NCI-H2029 treated with DMSO at 0.1 percent for 48 hours (cell line): ENCODE measurements around the gene MYO9A.

Experiments used
- DNase-seq: peaks from one replicate; lab custom pipeline; 2025; lab: John Stamatoyannopoulos, UW

The MYO9A gene, protein sequence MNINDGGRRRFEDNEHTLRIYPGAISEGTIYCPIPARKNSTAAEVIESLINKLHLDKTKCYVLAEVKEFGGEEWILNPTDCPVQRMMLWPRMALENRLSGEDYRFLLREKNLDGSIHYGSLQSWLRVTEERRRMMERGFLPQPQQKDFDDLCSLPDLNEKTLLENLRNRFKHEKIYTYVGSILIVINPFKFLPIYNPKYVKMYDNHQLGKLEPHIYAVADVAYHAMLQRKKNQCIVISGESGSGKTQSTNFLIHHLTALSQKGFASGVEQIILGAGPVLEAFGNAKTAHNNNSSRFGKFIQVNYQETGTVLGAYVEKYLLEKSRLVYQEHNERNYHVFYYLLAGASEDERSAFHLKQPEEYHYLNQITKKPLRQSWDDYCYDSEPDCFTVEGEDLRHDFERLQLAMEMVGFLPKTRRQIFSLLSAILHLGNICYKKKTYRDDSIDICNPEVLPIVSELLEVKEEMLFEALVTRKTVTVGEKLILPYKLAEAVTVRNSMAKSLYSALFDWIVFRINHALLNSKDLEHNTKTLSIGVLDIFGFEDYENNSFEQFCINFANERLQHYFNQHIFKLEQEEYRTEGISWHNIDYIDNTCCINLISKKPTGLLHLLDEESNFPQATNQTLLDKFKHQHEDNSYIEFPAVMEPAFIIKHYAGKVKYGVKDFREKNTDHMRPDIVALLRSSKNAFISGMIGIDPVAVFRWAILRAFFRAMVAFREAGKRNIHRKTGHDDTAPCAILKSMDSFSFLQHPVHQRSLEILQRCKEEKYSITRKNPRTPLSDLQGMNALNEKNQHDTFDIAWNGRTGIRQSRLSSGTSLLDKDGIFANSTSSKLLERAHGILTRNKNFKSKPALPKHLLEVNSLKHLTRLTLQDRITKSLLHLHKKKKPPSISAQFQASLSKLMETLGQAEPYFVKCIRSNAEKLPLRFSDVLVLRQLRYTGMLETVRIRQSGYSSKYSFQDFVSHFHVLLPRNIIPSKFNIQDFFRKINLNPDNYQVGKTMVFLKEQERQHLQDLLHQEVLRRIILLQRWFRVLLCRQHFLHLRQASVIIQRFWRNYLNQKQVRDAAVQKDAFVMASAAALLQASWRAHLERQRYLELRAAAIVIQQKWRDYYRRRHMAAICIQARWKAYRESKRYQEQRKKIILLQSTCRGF (N-terminal part only)

DNA sequence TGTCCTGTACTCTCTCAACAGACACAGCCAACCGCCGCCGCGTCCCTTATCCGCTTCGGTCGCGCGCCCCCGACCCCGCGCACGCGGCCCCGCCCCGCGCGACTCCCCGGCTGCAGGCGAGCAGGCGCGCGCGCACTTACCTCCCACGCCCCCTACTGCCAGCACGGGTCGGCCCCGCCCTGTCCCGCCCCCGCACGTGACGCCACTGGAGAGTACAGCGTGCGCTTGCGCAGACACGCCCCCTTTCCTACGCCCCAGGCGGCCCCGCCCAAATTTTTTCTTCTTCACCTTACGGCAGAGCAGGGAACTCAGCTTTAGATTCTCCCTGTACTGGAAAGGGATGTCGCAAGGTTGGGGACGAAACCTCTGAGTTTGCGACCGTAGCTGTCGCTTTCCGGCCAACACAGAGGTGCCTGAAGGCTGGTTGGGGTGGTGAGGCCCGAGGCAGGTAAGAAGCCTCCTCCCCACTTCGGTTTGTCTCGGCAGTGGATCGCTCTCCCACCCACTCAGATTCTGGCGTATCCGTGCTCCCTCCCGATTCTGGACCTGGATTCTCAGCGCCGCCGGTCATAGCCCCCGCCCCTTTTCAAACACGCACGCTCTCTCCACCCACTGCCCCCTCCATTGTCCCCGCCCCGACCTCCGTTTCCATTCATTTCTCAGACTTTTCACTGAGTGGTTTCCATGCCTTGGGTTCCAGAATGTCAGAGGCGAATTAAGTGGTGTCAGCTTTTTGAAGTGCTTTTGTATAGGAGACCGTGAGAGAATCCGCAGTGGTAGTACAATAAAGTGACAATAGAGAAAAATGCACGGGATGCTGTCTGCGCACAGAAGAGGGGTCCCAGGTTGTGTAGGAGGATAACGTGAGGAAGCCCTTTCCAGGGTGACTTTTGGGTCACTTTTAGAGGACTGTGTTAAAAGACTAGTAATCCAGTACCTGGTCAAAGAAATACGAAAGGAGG lies at the start of gene MYO9A, which contains the start of gene SENP8:
MYO9A (minus strand) TSS at position 134 of the 962 bp plus-strand sequence. CDS start 71,587 bp downstream, outside the sequence.
SENP8 (plus strand) TSS at position 387 of the 962 bp plus-strand sequence. CDS start 21,221 bp downstream, outside the sequence.
- peak; percentile 67 for DNase-seq

DNA sequence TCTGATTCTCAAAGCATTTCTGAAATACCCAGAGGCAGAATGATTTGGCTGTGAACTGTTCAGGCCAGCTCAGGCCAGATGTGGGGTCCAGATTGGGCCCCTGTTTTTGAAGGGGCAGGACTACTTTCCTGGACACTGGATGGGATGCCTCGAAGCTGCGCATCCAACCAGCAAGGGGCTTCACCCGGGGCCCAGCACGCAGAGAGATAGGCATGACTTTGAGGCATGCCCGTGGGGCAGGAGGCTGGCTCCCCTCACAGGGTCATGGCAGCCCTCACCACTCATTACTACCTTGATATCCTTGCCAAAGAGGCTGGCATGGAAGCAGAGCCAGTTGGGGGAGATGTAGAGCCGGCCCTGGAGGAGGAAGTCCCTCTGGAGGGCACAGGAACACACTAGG lies 49.5 kb upstream of the MYO9A start:
- no peak for DNase-seq

DNA sequence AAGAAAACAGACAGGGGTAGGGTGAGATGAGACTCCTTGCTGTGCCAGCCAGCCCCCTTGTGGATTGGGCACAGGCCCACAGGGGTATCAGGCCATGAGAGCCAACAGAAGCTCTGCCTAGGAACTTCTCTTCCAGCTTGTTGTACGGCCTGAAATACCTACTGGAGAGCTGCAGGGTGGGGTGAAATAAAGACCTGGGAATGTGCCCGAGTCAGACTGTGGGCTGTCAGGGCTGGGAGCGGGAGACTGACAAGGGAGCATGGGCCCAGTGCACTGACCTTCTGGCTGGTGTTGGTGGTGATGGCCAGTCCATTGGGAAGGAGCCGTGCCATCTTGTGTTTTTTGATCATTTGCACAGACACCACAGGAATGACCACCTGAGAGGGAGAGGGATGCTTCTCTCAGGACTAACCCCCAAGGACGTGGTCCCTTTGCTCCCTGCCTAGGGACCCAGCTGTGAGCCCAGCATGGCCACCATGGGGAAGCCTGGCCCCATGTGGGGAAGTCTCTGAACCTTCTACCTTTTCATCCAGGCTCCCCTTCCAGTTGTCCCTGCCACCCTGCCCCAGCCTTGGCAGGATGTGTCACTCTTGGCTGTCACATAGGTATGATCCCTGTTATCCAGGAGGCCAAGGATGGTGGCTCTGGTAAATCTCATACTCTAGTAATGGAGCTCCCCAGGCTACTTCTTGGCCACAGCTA lies 48.9 kb upstream of the MYO9A start:
- DNase-seq = no peak

DNA sequence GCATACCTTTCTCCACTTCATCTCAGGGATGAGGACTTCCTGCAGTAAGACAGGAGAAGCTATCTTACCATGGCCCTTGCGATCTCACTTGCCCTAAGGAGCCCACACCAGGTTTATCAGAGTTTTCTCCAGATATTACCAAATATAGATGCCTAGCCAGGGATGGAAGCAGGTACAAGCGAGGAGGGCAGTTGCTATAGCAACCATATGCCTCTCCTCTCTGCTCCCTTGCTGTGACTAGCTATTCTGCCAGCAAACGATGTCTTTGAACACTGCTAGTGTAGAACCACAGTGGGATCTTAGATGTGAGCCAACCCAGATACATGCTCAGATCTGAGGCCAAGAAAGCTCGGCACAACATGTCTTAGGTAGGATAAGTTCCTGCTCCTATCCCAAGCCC lies 45.8 kb upstream of the MYO9A start:
- no peak for DNase-seq

DNA sequence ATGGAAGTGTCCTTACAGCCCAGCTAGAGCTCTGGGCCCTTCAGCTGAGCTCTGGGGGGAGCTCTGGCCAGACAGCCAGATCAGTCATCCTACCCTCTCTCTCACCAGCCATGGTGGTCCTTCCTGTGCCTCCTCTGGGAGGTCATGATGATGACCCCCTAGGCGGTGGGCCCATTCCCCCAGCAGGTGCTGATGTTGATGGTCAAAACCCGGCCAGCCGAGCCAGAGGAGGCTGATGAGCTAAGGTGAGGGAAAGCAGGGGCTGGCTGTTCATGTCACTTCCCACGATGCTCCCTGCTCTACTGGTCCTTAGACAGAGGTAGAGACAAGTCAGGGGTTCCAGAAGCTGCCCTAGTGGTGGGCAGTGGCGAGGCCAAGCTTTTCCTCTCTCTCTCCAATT lies 44.6 kb upstream of the MYO9A start:
- DNase-seq = no peak

DNA sequence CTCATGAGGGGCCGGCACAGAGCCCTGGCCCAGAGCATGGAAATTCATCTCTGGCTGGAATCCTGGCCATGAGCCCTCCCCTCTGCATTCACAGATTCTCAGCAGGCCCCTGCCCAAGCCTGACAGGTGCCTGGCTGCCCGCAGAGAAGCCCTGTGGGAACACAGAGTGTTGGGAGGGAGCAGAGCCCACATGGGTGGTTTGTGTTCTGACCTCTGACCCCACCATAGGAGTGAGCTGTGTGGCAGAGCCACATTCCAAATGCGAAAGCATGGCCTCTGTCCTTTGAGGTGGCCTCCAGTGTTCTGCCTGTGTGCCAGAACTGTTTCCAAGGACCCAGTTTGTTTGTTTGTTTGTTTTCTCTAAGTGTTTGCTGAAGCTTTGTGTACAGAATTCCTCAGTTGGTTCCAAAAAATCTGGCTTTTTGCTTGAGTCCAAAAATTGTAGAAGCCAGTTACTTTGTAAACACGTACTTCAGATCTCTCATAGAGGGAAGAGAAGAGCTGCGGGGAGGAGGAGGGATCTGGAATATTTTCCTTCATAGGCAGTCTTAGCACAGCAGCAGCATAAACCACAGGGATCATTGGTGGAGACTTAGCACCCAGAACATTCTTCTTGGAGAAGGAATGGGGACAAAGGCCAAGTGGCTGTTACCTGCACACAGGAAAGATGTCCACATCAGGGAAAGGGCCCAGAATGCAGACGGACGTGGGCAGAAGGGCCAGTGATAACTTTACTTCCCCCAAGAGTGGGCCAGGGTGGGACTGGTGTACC lies 43.6 kb upstream of the MYO9A start:
- DNase-seq = no peak

DNA sequence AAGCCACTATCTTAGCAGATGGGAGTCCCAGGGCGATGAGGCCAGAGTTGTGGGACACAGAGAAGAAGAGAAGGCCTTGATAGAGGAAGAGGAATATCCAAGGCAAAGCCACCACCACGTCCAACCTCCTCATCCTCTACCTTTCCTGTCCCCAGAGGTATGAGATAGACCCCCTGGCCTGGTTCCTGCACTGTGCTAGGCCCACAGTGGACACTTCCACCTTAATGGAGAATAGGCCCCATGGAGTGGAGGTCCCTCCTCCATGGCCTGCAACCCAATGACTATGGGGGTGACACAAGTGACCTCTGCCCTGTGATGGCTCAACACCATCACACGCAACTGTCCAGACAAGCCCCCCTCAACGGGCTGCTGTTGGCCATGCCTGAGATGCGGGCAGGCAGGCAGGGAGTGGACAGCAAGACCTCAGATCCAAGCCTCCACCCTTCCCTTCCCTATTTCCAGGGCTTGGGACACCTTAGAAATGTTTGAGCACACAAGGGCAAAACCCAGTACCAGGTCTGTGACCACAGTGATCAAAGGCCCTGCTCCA lies 42.8 kb upstream of the MYO9A start:
- no peak for DNase-seq

DNA sequence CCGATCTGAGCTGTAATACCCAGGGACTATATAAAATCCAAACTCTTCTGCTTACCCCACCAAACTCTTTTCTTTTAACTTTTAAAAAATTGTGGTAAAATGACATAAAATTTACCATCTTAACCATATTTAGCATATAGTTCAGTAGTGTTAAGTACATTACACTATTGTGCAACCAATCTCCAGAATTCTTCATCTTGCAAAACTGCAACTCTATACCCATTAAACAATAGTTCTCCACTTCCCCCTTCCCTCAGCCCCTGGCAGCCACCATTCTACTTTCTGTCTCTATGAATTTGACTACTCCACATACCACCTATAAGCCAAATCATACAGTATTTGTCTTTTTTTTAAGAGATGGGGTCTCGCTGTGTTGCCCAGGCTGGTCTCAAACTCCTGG lies 39.0 kb upstream of the MYO9A start:
- DNase-seq = no peak

DNA sequence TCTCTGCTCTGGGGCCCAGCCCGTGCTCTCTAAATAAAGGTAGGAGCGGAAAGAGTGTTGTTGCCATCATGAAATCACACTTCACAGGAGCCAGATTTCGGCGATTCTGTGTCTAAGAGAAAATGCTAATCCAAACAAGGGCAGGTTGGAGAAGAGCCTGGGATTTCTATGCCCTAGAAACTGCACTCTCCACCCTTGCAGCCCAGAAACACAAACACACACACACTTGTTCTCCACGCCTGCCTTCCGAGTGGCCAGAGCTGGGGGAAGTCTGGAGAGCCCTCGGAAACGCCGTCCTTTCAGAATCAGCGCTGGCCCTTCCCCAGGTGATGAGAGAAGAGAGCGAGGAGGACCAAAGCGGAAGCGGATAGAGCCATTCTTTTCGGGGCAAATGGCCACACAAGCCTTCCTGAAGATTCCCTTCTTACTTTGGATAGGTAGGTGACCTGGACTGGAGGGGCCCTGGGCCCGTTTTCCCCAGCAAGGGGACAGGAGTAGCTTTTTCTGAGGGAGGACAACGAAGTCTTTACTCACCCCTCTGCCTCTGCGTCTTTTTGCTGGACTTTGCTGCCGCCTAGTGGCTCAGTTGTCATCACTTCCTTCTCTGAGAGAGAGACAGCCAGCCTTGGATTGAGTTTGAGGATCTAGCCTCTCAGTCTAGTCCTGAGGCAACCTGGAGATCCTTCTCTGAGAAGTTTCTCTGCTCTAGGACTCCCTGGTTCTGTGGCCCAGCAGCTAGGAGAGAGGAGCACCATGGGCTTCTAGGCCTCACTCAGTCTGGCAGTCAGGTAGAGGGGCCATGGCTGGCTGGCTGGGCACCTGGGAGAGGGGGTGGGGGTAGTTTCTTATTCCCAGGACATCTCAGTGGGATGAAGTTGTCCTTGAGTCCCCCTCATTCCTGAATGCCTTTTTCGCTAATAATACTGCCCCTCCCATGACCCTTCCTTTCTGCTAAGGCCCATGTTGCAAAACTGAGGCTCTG lies 38.0 kb upstream of the MYO9A start:
- peak; percentile 58 for DNase-seq

DNA sequence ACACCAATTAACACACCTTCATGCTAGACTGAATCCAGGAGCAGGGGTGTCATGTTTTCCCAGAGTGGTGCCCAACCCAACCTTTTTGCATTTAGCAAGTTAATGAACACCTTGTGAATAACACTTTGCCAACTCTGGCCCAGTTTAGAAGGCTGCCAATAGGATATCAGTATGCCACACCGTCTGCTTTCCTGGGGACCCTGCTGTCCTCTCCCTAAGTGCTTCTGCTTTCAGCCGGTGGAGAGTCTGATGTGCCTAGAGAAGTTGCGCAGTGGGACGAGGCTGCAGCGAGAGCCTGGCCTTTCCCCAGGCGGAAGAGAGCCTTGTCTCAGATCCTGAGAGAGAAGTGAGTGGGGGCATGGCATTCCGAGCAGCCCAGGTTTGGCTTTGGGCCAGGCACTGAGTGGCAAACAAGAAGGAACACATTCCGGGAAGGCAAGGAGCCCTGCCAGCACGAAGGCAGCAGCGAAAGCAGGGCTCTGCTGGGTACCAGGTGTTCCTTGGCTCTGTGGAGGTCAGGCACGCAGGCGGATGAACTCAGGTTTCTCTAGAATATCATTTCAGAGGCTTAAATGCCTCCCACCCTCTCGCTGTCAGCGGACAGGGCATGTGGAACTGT lies 37.2 kb upstream of the MYO9A start:
- peak; percentile 56 for DNase-seq

DNA sequence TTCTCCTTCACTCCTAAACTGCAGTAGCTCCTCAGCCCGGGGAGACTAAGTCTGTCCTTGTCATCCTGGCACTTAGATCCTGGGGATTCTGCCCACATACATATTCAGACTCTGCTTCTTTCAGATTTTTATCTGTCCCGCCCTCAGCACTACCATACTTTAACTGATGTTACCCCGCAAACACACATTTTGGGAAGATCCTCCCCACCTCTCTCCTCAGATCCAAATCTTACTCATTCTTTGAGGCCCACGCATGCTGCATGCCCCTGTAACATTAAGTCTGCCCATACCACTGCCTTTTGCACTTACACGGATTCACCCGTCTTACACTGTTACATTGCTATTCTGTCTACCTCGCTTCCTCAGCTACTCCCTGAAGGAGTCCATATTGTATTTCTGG lies 36.4 kb upstream of the MYO9A start:
- DNase-seq = no peak

DNA sequence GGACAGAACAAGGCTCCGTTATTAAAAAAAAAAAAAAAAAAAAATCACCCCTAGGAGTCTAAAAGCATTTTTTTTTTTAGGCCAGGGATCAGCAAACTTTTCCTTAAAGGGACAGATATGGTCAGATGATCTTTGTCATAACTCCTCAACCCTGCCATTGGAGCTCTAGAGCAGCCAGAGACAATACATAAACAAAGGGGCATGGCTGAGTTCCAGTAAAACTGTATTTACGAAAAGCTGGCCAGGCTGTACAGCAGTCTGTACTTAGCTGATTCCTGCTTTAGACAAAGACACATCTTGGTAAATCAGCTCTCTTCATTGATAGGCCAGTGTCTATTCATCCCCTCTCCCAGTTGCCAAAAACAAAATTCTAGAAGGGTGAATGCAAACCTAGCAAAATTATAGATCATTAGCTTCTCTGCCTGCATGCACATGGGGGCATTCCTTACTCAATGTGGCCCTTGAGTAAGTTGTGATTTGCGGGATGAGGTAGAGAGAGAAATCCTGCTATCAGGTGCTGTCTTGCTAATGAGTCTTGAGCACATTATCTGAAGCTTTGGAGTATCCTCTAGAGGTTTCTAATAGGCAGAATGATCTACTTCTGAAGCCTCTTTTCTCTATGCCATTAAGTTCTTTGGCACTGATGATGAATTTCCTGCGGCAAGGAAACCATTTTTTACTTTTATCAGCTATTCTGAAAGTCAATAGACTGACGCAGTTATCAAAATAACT lies 35.5 kb upstream of the MYO9A start:
- peak; percentile 27 for DNase-seq

DNA sequence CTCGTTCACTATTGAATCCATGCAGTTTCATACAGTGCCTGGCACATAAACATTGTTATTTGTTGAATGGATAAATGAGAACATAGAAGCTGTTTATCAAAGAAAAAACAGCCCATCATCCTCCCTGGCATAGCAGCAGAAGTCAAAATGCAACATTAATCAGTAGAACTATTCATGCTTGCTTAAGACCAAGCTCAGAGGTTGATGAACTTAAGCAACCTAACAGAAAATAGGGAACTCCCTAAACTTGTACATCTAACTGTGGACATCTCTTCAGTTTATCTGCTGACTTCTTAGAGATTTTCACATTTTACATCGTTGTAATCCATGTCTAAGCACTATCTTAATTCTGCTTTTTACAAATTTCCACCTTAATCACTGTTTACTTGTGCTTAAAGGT lies 29.5 kb upstream of the MYO9A start:
- no peak for DNase-seq

DNA sequence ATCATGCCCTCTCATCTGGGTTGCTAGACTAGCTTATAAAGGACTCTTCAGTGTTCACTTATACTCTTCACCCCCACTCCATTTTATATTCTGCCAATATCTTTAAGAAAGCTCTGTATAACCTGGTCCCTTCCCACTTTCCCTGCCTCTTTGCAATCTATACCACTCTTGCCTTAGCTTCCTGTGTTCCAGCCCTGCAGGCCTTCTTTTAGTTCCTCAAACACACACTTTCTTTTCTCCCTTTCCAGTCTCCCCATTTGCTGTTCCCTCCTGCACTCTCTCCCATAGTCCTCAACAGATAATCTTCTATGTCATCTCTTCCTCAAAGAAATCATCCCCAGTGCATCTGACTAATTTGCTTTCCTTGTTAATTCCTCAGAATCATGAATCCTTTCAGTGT lies 29.0 kb upstream of the MYO9A start:
- DNase-seq = no peak

DNA sequence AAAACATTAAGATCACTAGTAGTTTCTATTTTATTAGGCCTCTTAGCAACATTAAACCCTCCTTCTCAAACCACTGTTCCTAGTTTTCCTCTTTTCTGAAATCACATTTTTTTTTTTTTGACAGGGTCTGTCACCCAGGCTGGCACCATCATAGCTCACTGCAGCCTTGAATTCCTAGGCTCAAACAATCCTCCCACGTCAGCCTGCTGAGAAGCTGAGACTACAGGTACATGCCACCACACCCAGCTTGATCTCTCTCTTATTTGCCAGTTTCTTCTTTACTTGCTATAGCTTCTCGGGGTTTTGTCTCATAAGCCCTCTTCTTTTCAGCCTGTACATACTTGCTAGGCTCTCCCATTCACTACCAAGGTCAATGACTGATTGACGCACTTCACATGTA lies 28.3 kb upstream of the MYO9A start:
- no peak for DNase-seq

DNA sequence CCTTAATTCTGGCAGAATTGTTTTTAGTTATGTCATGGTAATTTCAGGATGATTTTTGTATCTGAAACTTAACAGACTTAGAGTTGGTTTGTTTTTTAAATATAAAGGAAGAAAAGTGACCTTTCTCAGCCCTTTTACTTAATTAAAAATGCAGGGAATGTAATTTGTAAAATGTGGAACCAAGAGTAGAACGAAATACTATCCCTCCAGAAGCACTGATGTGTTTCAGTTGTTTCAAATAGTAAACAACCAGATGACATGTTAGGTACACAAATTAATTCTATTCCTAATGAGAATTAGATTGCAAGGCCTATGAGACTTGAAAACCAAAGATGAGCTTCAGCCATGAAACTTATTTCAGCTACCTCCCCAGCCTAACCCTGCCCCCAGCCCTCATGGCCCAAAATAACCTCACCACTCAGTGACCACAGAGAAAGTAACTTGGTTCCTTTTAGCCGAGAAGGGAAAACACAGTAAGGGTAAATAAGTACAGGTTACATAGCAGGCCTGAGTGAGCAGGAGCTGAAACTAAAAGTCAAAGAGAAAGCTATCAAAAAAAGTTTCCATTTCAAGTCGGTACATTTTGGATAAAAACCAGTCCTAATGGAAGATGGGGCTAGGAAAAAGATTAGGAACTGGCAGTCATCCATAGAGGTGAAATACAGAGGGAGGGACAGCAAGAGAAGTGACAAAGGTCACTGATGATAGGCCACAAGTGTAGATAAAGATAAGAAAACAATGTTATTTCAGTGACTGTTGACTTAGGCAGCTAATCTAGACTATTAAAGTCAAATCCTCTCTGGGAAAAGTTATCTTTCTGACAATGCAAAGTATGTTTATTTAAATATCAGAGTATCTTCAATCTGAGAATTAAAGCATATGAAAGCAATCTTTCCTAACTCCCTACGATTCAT lies 23.5 kb upstream of the MYO9A start:
- DNase-seq = no peak
